ENCODE measurements around the gene TPM1. TPM values are rescaled to one million over a fixed set of nuclear protein-coding genes. Genes with fewer than 3 reads are reported as not detected.

The TPM1 gene
- total RNA-seq, 1 donor from 2014 or later: 106 TPM

DNA sequence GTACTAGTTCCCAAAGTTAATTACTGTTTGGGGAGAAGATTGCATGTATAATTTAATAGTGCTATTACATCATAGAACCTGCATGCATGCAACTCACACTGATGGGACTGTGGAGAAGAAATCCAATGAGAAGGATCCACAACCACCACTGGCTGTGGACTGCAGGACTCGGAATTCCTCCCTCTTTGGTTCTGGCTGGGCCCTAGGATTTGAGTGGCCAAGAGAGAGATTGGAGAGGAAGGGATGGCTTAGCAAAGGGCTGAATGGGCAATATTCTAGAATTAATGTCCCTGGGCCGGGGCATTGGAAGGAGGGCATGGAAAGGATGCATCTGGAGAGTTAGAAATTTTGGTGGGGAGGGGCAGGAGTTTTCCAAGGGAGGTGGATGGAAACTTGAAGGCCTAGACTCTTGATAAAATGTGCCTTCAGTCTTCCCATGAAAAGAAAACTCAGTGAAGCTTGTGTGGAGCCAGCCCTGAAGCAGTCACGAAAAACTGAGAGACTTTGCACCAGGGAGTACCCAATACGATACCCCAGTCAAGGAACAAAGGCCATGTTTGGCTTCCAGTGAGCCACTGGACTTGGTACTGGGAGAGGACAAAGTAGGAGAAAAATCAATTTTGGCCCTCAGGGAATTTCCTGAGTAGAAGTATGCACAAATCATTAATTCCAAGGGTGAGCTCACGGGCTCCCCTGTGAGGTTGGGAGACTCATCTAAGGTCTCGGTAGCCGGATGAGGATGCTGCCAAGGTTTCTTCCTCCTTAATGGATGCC lies 31.4 kb upstream of the TPM1 start:
- Mint-ChIP-seq H3K4me3 (ENCODE audit: unreplicated experiment) (no peak overlapping the region), H3K9me3 (ENCODE audit: unreplicated experiment) (no peaks in the 10 kb centered on the region), H3K27ac (ENCODE audit: unreplicated experiment) (no peak overlapping the region), H3K4me1 (ENCODE audit: unreplicated experiment) (no peaks in the 10 kb centered on the region), H3K36me3 (ENCODE audit: low read depth, unreplicated experiment) (no peaks in the 10 kb centered on the region), H3K27me3 (ENCODE audit: unreplicated experiment) (peaks cover 3% of the 10 kb centered on the region)
- TF ChIP-seq, protein P1, sequence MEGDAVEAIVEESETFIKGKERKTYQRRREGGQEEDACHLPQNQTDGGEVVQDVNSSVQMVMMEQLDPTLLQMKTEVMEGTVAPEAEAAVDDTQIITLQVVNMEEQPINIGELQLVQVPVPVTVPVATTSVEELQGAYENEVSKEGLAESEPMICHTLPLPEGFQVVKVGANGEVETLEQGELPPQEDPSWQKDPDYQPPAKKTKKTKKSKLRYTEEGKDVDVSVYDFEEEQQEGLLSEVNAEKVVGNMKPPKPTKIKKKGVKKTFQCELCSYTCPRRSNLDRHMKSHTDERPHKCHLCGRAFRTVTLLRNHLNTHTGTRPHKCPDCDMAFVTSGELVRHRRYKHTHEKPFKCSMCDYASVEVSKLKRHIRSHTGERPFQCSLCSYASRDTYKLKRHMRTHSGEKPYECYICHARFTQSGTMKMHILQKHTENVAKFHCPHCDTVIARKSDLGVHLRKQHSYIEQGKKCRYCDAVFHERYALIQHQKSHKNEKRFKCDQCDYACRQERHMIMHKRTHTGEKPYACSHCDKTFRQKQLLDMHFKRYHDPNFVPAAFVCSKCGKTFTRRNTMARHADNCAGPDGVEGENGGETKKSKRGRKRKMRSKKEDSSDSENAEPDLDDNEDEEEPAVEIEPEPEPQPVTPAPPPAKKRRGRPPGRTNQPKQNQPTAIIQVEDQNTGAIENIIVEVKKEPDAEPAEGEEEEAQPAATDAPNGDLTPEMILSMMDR (IDR thresholded peaks at IDR 0.05; ENCODE audit: unreplicated experiment): no peak
- DNase-seq (ENCODE audit: low spot score): no peak

DNA sequence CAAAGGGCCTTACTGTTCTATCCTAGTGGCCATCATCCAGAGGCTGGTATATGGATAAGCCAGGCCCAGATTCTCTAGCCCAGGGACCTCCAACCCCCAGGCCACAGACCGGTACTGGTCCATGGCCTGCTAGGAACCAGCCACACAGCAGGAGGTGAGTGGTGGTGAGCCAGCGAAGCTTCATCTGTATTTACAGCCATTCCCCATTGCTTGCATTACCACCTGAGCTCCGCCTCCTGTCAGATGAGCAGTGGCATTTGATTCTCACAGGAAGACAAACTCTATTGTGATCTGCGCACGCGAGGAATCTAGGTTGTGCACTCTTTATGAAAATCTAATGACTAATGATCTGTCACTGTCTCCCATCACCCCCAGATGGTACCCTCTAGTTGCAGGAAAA lies 30.1 kb upstream of the TPM1 start:
- TF ChIP-seq, protein P1 (IDR thresholded peaks at IDR 0.05; ENCODE audit: unreplicated experiment): no peak
- Mint-ChIP-seq H3K27me3 (ENCODE audit: unreplicated experiment) (no peaks in the 10 kb centered on the region), H3K9me3 (ENCODE audit: unreplicated experiment) (no peaks in the 10 kb centered on the region), H3K4me1 (ENCODE audit: unreplicated experiment) (no peaks in the 10 kb centered on the region), H3K36me3 (ENCODE audit: low read depth, unreplicated experiment) (no peaks in the 10 kb centered on the region), H3K4me3 (ENCODE audit: unreplicated experiment) (no peak overlapping the region), H3K27ac (ENCODE audit: unreplicated experiment) (no peak overlapping the region)
- no peak for DNase-seq (ENCODE audit: low spot score)

DNA sequence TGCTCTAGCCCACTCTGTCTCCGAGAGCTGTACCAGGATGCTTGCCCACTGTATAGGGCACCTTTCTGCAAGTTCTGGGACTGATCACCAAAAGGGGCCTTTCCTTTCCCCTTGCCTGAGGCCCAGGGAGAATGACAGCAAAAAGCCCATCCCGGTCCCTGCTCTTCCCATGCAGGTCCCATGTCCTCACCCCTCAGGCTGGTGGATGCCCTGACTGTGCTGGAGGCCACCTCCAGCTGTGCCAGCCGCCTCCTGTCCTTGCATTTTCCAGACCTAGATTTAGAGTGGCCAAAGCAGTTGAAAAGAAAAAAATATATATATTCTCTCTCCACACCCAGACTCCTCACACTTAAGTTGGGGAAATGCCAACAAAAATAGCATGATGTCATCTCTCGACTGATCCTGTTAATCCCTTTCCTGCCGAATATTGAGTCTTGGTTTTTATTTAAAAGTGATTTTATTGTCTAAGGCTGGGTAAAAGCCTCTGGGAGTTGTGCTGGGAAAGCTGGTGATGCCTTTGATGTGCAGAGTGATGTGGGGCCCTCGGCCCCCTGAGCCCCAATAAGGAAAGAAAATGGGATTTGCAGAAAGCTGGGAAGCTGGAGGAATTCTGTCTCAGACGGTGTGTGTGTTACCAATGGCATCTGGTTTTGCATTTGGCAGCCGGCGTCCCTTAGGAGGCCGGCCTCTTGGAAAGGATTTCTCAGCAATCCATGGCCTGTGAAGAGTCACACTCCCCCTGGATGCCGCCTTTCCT lies 29.3 kb upstream of the TPM1 start:
- no peak overlapping the region for H3K27ac Mint-ChIP-seq (ENCODE audit: unreplicated experiment)
- H3K36me3 Mint-ChIP-seq (ENCODE audit: low read depth, unreplicated experiment): no peaks in the 10 kb centered on the region
- no peaks in the 10 kb centered on the region for H3K9me3 Mint-ChIP-seq (ENCODE audit: unreplicated experiment)
- TF ChIP-seq, protein P1 (IDR thresholded peaks at IDR 0.05; ENCODE audit: unreplicated experiment): no peak
- H3K27me3 Mint-ChIP-seq (ENCODE audit: unreplicated experiment): no peaks in the 10 kb centered on the region
- no peak for DNase-seq (ENCODE audit: low spot score)
- H3K4me1 Mint-ChIP-seq (ENCODE audit: unreplicated experiment): no peaks in the 10 kb centered on the region
- H3K4me3 Mint-ChIP-seq (ENCODE audit: unreplicated experiment): no peak overlapping the region

DNA sequence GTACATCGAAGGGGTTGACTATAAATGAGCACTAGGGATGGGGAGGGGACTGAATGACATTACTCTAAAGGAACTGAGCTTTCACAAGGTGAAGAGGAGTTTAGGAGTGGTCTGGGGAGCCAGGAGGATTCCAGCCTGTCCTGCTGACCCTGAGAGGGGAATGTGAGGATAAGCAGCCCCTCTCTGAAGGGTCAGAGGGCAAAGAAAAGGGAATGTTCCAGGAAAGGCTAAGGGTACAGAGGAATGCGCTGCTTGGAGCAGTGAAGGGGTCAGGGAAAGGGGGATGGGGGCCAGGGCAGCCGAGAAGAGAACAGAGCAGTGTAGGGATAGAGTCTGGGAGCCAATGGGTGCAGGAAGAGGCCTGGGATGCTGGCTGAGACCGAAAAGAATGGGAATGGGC lies 28.0 kb upstream of the TPM1 start:
- no peak for DNase-seq (ENCODE audit: low spot score)
- Mint-ChIP-seq H3K27me3 (ENCODE audit: unreplicated experiment) (no peaks in the 10 kb centered on the region), H3K9me3 (ENCODE audit: unreplicated experiment) (no peaks in the 10 kb centered on the region), H3K4me1 (ENCODE audit: unreplicated experiment) (no peaks in the 10 kb centered on the region), H3K4me3 (ENCODE audit: unreplicated experiment) (no peak overlapping the region), H3K27ac (ENCODE audit: unreplicated experiment) (no peak overlapping the region), H3K36me3 (ENCODE audit: low read depth, unreplicated experiment) (no peaks in the 10 kb centered on the region)
- TF ChIP-seq, protein P1 (IDR thresholded peaks at IDR 0.05; ENCODE audit: unreplicated experiment): no peak

DNA sequence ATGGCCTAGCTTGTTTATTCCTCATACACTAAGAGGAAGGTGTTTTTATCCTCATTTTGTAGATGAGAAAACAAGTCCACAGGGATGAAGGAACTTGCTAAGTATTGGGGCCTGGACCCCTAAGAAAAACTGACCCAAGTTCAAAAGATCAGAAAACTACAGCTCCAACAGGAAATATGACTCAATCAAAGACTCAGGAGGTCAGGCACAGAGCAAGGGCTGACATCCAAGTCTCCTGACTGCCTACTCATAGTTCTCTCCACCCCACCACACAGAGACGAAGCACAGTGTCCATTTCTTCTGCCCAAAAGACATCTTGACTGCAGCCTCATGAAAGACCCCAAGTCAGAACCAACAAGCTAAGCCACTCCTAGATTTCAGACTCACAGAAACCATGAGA lies 26.9 kb upstream of the TPM1 start:
- TF ChIP-seq, protein P1 (IDR thresholded peaks at IDR 0.05; ENCODE audit: unreplicated experiment): no peak
- H3K4me1 Mint-ChIP-seq (ENCODE audit: unreplicated experiment): no peaks in the 10 kb centered on the region
- H3K9me3 Mint-ChIP-seq (ENCODE audit: unreplicated experiment): no peaks in the 10 kb centered on the region
- DNase-seq (ENCODE audit: low spot score): no peak
- H3K27me3 Mint-ChIP-seq (ENCODE audit: unreplicated experiment): no peaks in the 10 kb centered on the region
- no peak overlapping the region for H3K4me3 Mint-ChIP-seq (ENCODE audit: unreplicated experiment)
- no peaks in the 10 kb centered on the region for H3K36me3 Mint-ChIP-seq (ENCODE audit: low read depth, unreplicated experiment)
- H3K27ac Mint-ChIP-seq (ENCODE audit: unreplicated experiment): no peak overlapping the region

Data from endothelial cell (in vitro differentiated cells).